HL-60 (cell line): Measurements from ENCODE around the gene RCOR2.

ENCODE experiments used
- GABPA ChIP-seq: IDR thresholded peaks from 2 replicates; pipeline ENCODE4 v1.6.1; 2012; ENCODE audit warnings: low read depth
- POLR2AphosphoS5 ChIP-seq: IDR thresholded peaks from 2 replicates; pipeline ENCODE4 v1.6.1; 2012; ENCODE audit warnings: low read depth
- SPI1 ChIP-seq: IDR thresholded peaks from 2 replicates; pipeline ENCODE4 v1.6.1; 2012; ENCODE audit warnings: low read depth, mild to moderate bottlenecking, borderline replicate concordance
- TF ChIP-seq, protein P1 (sequence below): IDR thresholded peaks from 2 replicates; pipeline ENCODE4 v1.6.1; 2012; ENCODE audit warnings: low read depth; ENCODE audit not compliant: insufficient replicate concordance
- TF ChIP-seq, protein P2 (sequence below): IDR thresholded peaks from one replicate; pipeline ENCODE4 v1.5.1; 2011; ENCODE audit warnings: low read length, control low read depth, inconsistent platforms; ENCODE audit not compliant: insufficient read depth

DNA sequence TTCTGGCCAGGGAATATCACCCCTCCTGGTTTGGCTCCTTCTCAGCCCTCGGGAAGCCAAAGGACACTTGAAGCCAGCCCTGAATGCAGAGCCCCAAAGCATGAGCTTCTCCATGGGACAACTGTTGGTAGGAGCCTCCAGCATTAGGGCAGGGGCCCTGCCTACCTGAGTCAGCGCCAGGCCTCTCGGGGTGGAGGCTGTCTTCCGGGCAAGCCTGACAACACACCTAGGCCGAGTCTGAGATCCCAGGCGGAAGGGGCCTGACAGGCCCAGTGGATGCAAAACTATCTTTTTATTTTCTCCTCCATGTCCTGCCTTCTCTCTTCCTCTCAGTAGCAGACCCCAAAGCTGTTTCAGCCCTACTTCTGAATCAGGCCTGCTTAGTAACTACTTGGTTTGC lies 27.6 kb downstream of the RCOR2 start:
- TF ChIP-seq, protein P1, sequence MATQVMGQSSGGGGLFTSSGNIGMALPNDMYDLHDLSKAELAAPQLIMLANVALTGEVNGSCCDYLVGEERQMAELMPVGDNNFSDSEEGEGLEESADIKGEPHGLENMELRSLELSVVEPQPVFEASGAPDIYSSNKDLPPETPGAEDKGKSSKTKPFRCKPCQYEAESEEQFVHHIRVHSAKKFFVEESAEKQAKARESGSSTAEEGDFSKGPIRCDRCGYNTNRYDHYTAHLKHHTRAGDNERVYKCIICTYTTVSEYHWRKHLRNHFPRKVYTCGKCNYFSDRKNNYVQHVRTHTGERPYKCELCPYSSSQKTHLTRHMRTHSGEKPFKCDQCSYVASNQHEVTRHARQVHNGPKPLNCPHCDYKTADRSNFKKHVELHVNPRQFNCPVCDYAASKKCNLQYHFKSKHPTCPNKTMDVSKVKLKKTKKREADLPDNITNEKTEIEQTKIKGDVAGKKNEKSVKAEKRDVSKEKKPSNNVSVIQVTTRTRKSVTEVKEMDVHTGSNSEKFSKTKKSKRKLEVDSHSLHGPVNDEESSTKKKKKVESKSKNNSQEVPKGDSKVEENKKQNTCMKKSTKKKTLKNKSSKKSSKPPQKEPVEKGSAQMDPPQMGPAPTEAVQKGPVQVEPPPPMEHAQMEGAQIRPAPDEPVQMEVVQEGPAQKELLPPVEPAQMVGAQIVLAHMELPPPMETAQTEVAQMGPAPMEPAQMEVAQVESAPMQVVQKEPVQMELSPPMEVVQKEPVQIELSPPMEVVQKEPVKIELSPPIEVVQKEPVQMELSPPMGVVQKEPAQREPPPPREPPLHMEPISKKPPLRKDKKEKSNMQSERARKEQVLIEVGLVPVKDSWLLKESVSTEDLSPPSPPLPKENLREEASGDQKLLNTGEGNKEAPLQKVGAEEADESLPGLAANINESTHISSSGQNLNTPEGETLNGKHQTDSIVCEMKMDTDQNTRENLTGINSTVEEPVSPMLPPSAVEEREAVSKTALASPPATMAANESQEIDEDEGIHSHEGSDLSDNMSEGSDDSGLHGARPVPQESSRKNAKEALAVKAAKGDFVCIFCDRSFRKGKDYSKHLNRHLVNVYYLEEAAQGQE, result no peak
- TF ChIP-seq, protein P2, sequence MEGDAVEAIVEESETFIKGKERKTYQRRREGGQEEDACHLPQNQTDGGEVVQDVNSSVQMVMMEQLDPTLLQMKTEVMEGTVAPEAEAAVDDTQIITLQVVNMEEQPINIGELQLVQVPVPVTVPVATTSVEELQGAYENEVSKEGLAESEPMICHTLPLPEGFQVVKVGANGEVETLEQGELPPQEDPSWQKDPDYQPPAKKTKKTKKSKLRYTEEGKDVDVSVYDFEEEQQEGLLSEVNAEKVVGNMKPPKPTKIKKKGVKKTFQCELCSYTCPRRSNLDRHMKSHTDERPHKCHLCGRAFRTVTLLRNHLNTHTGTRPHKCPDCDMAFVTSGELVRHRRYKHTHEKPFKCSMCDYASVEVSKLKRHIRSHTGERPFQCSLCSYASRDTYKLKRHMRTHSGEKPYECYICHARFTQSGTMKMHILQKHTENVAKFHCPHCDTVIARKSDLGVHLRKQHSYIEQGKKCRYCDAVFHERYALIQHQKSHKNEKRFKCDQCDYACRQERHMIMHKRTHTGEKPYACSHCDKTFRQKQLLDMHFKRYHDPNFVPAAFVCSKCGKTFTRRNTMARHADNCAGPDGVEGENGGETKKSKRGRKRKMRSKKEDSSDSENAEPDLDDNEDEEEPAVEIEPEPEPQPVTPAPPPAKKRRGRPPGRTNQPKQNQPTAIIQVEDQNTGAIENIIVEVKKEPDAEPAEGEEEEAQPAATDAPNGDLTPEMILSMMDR, result no peak
- no peak for TF ChIP-seq SPI1
- no peak for TF ChIP-seq POLR2AphosphoS5
- TF ChIP-seq GABPA, result no peak
